HG02840 (cell line): Measurements from ENCODE around the gene MECP2.

Experiments used
- ATAC-seq: cut with Tn5 transposase; IDR thresholded peaks from one replicate; pipeline ENCODE4 v1.9.1; 2021; ENCODE audit warnings: mild to moderate bottlenecking, moderate library complexity, moderate number of reproducible peaks; ENCODE audit not compliant: unreplicated experiment, low FRiP score

MECP2 gene

DNA sequence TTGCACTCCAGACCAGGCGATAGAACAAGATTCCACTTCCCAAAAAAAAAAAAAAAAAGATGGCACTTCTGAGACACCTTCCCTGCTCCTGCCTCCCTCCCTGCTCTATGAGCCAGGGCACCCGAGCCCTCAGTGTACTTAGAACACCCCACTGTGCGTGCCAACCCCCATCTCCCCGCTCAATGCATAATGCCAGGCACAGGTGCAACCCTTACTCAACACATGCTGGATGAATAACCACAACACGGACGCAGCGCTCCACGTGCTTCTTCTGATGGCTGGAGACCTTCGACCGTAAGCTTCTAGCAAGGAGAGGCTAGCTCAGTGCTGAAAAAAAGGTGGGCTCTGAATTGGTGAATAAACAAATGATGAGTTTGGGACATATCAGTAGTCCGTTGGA, 57.9 kb downstream of the MECP2 start:
- no peak for ATAC-seq

DNA sequence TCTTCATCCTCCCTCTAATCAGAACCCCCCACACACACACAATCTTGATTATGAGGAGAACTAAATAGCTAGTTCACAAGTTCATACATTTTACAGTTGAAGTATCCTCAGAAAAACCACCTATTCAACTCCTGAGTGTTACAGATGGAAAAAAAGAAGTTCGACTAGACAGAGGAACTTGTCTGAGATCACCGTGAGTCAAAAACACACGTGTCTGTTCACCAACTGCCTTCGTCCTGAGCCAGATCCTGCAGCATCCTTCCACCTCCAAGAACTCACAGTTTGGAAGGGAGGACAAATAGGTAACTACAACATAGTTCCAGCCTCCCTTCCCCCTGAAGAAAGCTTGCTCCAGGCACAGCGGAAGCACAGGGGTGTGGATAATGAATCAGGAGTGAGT, 58.9 kb downstream of the MECP2 start:
- ATAC-seq = no peak

DNA sequence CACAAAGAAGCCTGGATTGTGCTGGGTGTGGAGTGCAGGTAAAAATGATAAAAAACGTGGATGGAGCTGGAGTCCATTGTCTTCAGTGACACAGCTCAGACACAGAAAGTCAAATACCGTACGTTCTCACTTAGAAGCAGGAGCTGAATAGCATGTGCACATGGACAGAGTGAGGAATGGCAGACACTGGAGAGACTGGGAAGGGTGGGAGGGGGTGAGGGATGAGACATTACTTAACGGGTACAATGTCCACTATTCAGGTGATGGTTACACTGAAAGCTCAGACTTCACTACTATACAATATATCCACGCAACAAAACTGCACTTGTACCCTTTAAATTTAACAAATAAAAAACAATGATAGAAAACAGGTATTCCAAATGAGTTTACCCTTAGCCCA, 59.8 kb downstream of the MECP2 start:
- no peak for ATAC-seq

DNA sequence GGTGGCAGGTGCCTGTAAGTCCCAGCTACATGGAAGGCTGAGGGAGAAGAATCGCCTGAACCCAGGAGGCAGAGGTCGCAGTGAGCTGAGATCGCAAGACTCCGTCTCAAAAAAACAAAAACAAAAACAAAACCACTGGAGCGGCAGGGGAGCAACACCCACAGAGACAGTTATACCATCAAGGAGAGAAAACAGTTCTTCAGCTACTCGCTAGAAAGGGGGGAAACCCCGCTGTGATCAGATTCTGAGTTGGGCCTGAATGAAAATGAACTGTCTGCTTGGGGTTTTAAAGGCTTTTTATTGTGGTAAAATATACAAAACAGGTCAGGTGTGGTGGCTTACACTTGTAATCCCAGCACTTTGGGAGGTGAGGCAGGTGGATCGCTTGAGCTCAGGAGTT, 61.0 kb downstream of the MECP2 start:
- ATAC-seq = no peak

DNA sequence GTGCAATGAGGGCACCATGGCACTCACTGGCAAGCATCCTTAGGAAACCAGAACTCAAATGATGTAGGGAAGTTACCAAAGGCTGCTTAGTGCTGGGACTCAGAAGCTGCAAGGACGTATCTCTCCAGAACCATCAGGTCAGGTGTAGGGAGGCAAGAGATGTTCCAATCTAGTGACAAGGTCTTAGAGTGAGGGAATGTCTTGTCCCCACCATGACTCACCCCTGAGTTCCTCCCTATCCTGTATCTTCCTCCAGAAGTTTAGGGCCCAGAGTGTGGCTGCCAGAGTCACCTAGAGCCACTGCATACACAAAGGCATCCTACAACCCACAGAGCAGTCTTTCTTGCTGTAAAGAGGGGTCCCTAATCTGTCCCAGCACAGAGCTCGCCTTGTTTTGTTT, 63.7 kb downstream of the MECP2 start:
- no peak for ATAC-seq

DNA sequence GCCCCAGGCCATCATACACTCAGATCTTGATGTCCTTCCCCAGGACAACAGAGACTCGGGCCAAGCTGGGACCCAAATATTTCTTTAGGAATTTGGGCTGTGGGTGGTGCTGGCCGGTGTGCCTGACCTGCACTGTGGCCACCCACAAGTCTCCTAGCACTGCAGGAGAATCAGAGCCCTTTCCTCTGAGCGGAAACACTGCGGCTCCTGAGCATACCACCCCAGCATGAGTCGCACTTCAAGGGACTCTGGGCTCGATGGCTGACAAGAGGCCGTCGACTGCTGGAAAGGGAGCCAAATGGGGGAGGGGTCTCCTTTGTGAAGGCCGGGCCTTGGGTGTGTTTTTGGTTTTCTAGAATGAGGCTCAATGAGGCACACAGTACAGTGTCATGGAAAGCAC, 64.9 kb downstream of the MECP2 start:
- no peak for ATAC-seq

DNA sequence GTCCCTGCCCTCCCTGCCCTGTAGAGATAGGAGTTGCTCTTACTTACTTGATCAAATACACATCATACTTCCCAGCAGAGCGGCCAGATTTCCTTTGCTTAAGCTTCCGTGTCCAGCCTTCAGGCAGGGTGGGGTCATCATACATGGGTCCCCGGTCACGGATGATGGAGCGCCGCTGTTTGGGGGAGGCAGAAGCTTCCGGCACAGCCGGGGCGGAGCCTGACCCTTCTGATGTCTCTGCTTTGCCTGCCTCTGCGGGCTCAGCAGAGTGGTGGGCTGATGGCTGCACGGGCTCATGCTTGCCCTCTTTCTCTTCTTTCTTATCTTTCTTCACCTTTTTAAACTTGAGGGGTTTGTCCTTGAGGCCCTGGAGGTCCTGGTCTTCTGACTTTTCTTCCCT, 65.4 kb downstream of the MECP2 start:
- ATAC-seq = no peak

DNA sequence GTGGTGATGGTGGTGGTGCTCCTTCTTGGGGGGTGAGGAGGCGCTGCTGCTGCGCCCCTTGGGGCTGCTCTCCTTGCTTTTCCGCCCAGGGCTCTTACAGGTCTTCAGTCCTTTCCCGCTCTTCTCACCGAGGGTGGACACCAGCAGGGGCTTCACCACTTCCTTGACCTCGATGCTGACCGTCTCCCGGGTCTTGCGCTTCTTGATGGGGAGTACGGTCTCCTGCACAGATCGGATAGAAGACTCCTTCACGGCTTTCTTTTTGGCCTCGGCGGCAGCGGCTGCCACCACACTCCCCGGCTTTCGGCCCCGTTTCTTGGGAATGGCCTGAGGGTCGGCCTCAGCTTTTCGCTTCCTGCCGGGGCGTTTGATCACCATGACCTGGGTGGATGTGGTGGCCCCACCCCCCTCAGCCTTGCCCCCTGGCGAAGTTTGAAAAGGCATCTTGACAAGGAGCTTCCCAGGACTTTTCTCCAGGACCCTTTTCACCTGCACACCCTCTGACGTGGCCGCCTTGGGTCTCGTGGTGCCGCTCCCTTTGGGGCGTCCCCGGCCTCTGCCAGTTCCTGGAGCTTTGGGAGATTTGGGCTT, 66.7 kb downstream of the MECP2 start:
- ATAC-seq = no peak

DNA sequence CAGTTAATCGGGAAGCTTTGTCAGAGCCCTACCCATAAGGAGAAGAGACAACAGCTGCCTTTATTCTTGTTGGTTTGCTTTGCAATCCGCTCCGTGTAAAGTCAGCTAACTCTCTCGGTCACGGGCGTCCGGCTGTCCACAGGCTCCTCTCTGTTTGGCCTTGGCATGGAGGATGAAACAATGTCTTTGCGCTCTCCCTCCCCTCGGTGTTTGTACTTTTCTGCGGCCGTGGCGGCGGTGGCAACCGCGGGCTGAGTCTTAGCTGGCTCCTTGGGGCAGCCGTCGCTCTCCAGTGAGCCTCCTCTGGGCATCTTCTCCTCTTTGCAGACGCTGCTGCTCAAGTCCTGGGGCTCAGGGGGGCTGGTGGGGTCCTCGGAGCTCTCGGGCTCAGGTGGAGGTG, 67.3 kb downstream of the MECP2 start:
- no peak for ATAC-seq

DNA sequence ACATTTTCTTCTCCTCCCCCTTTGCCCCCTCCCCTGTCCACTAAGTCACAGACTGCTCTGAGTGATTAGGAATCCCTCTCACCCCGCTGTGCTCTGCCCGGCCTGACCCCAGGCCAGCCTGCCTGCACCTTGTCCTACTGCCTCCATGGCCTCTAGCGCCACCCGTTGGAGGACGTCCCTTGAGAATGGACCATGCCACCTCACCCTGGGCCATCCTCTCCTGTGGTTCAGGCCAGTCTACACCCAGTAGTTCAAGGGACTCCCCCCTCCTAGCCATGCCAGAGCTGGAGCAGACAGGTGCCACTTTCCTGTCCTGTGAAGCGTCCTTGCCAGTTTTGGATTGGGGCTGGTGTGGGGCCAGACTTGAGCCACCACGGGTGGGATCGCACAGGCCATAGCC, 68.1 kb downstream of the MECP2 start:
- no peak for ATAC-seq

DNA sequence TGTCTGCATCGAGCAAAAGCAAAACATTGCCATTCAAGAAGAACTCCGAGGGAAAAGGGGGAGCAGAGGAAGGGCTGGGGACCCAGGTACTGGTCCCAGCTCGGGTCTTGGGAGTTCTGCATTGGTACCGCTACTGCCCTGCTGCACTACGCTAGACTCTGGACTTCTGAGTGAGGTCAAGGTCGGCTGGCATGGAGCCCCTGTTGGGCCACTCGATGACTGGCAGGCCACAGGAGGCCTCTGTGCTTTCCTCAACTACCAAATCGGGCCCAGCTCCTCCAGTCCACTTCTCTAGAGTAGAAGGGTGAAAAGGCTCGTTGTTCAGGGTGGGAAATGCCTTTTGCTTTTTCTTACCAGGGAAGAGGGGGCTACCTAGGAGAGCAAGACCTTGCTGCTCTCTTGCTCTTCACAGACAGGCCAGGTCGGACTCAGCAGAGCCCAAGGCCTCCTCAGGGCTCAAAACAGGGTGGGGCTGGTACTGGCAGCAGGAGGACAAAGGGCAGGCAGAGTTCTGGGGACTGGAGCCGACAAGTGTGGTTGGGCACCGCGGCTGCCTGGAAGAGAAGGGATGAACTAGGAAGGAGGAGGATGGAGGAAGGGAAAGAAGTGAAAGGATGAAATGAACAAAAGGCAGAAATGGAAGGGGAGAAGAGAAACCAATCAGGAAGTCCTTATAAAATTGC, 68.9 kb downstream of the MECP2 start:
- no peak for ATAC-seq

DNA sequence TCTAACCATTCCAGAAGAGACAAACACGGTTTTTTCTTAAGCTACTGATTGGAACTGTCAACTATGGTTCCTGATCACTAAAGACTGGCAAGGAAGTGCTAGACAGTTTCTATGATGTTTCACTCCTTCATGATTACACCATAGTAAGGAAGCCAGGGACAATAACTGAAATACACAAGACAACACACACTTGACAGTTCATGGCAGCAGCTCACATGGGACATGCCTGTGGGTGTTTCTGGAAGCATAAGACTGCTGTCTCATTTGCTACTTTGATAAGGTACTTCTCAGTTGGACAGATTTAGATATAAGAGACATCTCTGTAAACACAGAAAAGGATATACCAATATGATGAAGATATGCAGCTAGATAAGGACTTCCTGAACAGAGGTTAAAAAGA, 69.5 kb downstream of the MECP2 start:
- no peak for ATAC-seq

DNA sequence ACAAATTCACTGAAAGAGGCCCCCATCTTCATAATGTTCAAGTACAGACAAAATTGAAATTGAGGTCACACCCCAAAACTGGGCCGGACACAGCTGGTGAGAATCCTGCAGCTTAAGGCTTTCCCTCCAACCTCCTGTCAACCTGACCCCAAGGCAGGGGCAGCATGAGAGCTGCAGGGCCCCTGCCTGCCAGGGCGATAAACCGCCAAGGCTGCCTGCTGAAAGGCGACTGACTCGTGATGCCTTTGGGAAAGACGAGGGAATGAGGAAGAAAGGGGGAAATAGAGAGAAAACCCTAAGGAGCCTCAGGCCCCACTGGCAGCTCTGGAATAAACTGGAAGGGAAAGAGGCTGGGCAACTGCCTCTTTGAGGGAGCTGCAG, 70.5 kb downstream of the MECP2 start:
- no peak for ATAC-seq

DNA sequence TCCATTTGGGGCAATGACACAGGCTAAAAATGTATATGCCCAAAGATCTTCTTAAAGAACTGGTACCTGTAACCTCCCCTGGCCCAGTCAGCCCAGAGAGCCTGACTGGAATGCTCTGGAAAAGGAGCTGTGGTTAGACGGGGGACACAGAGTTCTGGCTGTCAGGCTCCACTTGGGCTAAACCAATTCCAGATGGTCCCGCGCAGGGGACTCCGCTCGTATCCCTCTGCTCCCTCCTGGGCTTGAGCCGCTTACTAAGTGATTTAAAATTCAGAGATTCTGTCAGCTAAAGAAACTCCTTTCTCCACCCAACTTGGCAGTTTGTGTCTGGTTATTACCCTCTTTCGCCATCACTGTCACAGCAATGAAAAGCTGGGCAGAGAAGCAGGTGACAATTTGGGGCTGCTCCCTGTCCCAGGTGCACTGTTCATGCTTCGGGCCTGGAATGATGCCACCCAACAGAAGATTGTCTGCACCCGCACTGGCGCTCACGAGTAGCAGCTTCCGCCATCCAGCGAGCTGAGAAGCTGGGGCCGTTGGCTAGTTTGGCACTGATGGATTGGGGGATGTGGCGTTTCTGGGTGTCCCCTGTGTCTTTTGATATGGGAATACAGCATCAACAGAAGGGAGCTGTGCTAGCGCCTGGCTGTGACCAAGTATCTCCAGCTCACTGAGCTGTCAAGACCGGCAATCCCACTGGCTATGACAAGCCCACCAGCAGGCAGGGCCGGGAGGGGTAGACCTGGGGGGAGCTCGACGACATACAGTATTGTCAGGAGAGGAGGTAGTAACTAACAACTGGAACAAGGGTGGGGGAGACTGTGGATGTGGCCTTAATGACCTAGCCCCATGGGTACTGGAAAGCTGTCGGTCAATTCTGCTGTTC, 71.1 kb downstream of the MECP2 start:
- no peak for ATAC-seq

DNA sequence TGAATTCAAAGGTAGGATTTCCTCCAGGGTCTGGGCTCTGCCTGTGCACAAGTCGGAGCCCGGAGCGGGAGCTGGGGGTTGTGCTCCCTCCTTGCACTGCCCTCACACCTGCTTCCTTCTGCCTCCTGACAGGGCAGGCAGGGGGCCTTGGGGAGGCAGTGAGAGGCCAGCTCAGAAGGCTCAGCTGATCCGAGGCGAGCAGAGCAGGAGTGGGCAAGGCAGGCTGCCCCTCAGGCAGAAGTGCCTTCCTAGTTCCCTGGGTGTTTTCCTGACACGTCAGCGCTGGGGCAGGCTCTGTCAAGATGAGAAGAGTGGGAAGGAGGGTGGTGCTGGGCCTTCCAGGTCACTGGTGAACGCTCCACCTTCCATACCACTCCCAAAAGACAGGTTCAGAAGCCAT, 72.3 kb downstream of the MECP2 start:
- ATAC-seq = no peak

DNA sequence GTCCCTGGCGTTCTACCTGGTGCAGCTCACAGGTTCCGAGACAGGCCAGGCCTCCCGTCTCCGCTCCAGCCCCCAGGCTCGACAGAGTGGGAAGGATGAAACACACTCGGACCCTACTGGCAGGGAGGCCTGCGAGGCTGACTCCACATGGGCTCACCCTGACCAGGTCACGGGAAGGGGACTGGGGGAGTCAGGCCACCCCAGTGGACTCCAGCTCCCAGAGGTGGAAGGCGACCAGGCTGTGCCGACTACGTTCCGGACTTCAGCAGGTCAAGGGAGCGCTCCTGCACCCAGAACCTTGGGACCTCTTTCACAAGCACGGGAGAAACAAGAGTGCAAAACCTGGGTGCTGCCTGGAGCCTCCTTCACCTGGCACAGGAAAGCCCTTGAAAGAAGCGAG, 73.2 kb downstream of the MECP2 start:
- ATAC-seq = no peak

DNA sequence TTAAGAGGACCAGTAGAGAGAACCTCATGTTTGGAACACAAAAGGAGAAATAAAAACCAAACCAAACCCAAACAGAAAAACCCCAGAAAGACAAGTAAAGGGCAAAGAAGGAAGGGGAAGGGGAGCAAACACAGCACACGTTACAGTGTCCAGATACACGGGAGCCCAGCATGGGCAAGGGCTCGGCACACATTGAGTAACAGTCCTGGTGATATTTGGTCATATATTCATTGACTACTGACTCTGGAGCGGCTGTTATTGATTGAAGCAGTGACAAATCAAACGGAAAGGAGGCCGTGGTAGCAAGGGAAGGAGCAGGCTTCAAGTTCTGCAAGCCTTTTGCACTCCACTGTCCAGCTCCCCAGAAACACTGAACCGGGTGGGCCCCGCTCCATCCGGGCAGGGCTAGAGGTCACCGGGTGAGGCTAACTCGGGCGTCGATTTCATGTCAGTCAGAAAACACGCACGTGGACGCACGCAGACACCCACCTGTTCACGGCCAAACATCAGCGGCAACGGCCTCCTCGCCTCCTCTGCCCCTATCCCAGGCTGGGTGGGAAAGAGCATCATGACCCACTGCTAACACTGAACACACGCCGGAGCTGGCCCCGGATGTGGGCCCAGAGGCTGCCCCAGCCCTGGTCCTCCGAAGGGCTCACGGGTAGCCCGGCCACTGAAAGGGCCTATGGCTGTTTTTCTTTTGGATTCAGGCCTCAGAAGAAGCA, 74.1 kb downstream of the MECP2 start:
- no peak for ATAC-seq

DNA sequence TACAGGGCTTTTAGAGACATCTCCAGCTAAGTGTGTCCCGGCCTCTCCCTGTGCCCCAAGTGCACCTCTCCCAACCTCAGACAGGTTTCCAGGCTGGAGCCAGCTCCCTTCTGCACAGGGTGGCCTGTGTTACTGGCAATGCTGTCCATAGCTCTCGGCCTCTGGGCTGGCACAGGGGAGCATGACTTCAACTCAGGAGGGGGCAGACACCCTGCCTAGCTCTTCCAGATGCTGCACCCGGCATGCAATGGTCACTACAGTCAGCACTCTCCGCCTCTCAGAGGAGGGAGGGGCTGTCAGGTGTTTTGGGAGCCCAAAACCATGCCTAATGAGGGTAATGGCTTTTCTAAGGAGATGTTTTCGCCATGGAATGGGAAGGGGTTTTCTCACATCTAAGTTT, 75.4 kb downstream of the MECP2 start:
- ATAC-seq = no peak

DNA sequence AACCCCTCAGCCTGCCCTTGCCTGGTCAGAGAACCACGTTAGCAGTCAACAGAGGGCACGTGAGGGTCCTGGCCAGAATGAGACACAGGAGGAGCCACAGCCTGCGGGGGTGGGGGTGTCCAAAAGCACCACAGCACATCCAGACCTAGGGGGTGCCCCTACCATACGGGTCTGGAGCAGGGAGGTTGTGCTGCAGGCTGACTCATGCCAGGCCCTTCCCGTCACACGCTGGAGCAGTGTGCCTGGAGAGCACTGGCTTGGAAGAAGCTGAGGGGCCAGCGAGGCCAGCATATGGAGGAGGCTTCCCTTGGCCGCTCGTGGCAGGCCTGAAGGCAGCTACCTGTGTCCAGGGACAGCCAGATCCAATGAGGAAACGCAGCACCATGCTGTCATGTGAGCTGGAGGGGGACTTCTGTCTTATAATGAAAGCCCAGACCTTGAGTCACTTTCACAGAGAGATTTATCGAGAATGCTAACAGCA, 76.3 kb downstream of the MECP2 start:
- no peak for ATAC-seq

DNA sequence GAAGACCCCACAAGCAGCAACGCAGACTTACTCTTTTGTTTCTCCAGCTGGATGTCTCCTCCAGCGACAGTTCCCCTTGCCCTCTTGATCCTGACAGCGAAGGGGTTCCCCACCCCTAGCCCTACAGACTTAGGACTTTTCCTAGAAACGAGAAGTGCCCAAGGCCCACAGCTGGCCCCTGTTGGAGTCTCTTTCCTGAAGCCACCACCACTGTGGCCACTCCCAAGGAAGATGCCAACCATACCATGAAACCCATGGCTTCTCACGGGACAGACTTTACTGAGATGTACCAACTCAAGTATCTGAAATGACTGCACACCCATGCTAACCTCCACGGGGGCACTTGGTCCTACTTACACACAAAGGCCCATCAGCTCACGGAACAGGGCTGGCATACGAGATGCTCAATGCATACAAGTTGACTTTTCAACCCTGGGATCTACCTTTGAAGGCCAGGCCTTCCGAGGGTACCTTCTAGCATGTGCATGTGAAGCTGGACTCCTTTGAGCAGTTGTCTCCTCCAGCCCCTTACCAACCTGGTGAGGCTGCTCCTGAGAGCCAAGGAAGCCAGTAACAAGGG, 76.9 kb downstream of the MECP2 start:
- no peak for ATAC-seq
